Uterus (tissue), 4 donors: Measurements from ENCODE around the gene KCNQ1. TPM values are rescaled to one million over a fixed set of nuclear protein-coding genes. Genes with fewer than 3 reads are reported as not detected.
A peak's percentile ranks its signal among the peaks of the same experiment; 100 is the strongest.

Experiments
- DNase-seq, 2 donors: peaks; one replicate each; pipeline ENCODE4 v3.0.0-alpha.2; 2019 to 2020
- H3K27ac ChIP-seq, 2 donors: fragments of 200-600 bp; sonication (generic); 1 replicate in 1 of 2; 2 replicates in 1 of 2; pipeline ENCODE4 v1.5.1; 2016 to 2018
- H3K27me3 ChIP-seq, 2 donors: fragments of 200-600 bp; sonication (generic); one replicate each; pipeline ENCODE4 v1.5.1; 2018 to 2019; ENCODE audit warnings: control low read depth in 1 of 2
- H3K36me3 ChIP-seq, 2 donors: fragments of 200-600 bp; sonication (generic); one replicate each; pipeline ENCODE4 v1.5.1; 2019; ENCODE audit warnings: control low read depth in 1 of 2
- H3K4me1 ChIP-seq, 2 donors: fragments of 200-600 bp; sonication (generic); one replicate each; pipeline ENCODE4 v1.5.1; 2018 to 2019; ENCODE audit warnings: control low read depth in 1 of 2
- H3K4me3 ChIP-seq, 2 donors: fragments of 200-600 bp; sonication (generic); 1 replicate in 1 of 2; 2 replicates in 1 of 2; pipeline ENCODE4 v1.5.1; 2018 to 2019; ENCODE audit warnings: mild to moderate bottlenecking in 1 of 2
- H3K9me3 ChIP-seq, 2 donors: fragments of 200-600 bp; sonication (generic); one replicate each; pipeline ENCODE4 v1.5.1; 2019; ENCODE audit warnings: control low read depth in 1 of 2
- POLR2A ChIP-seq, 2 donors: fragments of 450-650 bp; IDR thresholded peaks; one replicate each; pipeline ENCODE4 v1.6.1; 2016; ENCODE audit warnings: antibody characterized with exemption in 2 of 2, mild to moderate bottlenecking in 1 of 2, moderate library complexity in 1 of 2
- intact Hi-C: fragments of 100-400 bp; cut with DNase I; formaldehyde crosslinking; loops from one replicate; pipeline ENCODE4 v1.15.1; 2023; ENCODE audit warnings: low total_unique reads
- total RNA-seq, 4 donors: library from RNA; depleted of rRNA in 3 of 4; stranded (reverse); fragments of >200 nt in 3 of 4; gene quantifications; one replicate each; pipeline versions ENCODE4 v1.1.0 to v1.2.4, GENCODE V29; 2014 to 2023
- TF ChIP-seq, protein P1 (sequence below), 4 experiments: fragments of 200-600 bp in 2 of 4; fragments of 450-650 bp in 2 of 4; sonication (generic) in 2 of 4; IDR thresholded peaks; one replicate each; pipeline ENCODE4 v1.5.1; 2016 to 2019; ENCODE audit warnings: antibody characterized with exemption in 4 of 4, mild to moderate bottlenecking in 2 of 4, moderate library complexity in 1 of 4
- donor health status: DM: yes; HTN: yes; CAD: no.

Gene KCNQ1
- total RNA-seq, 4 donors from 2014 or later, result 2.6 to 10.4 (median 5.4) TPM

GRCh38 chr11:2886191-2886894, 441.5 kb downstream of the KCNQ1 start:
- peak overlapping the region; percentile 85 to 90 for H3K27ac ChIP-seq
- peak in 1 of 2 donors; percentile 19 for TF ChIP-seq POLR2A (IDR thresholded peaks at IDR 0.05)
- TF ChIP-seq, protein P1, sequence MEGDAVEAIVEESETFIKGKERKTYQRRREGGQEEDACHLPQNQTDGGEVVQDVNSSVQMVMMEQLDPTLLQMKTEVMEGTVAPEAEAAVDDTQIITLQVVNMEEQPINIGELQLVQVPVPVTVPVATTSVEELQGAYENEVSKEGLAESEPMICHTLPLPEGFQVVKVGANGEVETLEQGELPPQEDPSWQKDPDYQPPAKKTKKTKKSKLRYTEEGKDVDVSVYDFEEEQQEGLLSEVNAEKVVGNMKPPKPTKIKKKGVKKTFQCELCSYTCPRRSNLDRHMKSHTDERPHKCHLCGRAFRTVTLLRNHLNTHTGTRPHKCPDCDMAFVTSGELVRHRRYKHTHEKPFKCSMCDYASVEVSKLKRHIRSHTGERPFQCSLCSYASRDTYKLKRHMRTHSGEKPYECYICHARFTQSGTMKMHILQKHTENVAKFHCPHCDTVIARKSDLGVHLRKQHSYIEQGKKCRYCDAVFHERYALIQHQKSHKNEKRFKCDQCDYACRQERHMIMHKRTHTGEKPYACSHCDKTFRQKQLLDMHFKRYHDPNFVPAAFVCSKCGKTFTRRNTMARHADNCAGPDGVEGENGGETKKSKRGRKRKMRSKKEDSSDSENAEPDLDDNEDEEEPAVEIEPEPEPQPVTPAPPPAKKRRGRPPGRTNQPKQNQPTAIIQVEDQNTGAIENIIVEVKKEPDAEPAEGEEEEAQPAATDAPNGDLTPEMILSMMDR (IDR thresholded peaks at IDR 0.05), result peak; percentile 22 to 51 (median 40)
- peak overlapping the region in 1 of 2 donors; percentile 47 for H3K4me3 ChIP-seq
- H3K9me3 ChIP-seq, result no peaks in the 10 kb centered on the region
- intact Hi-C loops, result loop anchor here (10.0 kb wide), 1 partner anchor 182 kb away; no protein-coding TSS in a partner anchor
- DNase-seq, result peak; percentile 62 to 74
- H3K36me3 ChIP-seq, result no peaks in the 10 kb centered on the region
- no peaks in the 10 kb centered on the region for H3K27me3 ChIP-seq
- peaks cover 9 to 12% of the 10 kb centered on the region in 2 donors for H3K4me1 ChIP-seq

GRCh38 chr11:2886936-2887335, 442.1 kb downstream of the KCNQ1 start:
- no peak for DNase-seq
- Histone ChIP-seq H3K4me1 (peaks cover 15 to 18% of the 10 kb centered on the region in 2 donors), H3K27me3 (no peaks in the 10 kb centered on the region), H3K4me3 (no peak overlapping the region), H3K36me3 (no peaks in the 10 kb centered on the region), H3K9me3 (no peaks in the 10 kb centered on the region), H3K27ac (peak overlapping the region; percentile 85 to 90)
- no peak for TF ChIP-seq POLR2A (IDR thresholded peaks at IDR 0.05)
- TF ChIP-seq, protein P1 (IDR thresholded peaks at IDR 0.05), result no peak
- intact Hi-C loops, result loop anchor here (10.0 kb wide), 1 partner anchor 182 kb away; no protein-coding TSS in a partner anchor

GRCh38 chr11:2887515-2888195, 442.8 kb downstream of the KCNQ1 start:
- Histone ChIP-seq H3K4me3 (no peak overlapping the region), H3K9me3 (no peaks in the 10 kb centered on the region), H3K27me3 (no peaks in the 10 kb centered on the region), H3K4me1 (peaks cover 15 to 23% of the 10 kb centered on the region in 2 donors), H3K27ac (peak overlapping the region; percentile 49 to 90), H3K36me3 (no peaks in the 10 kb centered on the region)
- no peak for TF ChIP-seq POLR2A (IDR thresholded peaks at IDR 0.05)
- TF ChIP-seq, protein P1 (IDR thresholded peaks at IDR 0.05), result no peak
- DNase-seq, result peak in 1 of 2 donors; percentile 31
- intact Hi-C loops, result loop anchor here (10.0 kb wide), 1 partner anchor 183 kb away; no protein-coding TSS in a partner anchor

- intact Hi-C loops, result loop anchor here (10.0 kb wide), 1 partner anchor 184 kb away; no protein-coding TSS in a partner anchor
- TF ChIP-seq POLR2A (IDR thresholded peaks at IDR 0.05), result peak in 1 of 2 donors; percentile 16
- TF ChIP-seq, protein P1 (IDR thresholded peaks at IDR 0.05), result peak; percentile 96 to 98 (median 98)
- Histone ChIP-seq H3K27ac (peak overlapping the region; percentile 49 to 90), H3K36me3 (no peaks in the 10 kb centered on the region), H3K9me3 (no peaks in the 10 kb centered on the region), H3K4me1 (peaks cover 15 to 23% of the 10 kb centered on the region in 2 donors), H3K4me3 (no peak overlapping the region), H3K27me3 (no peaks in the 10 kb centered on the region)
- peak; percentile 93 to 94 for DNase-seq
These were observed 443.6 kb downstream of the KCNQ1 start for GRCh38 chr11:2888266-2888968.
